HL-60 (cell line): ENCODE data around the gene ANKDD1B.

Experiments used
- DNase-seq, 2 experiments: peaks; one replicate each; pipeline ENCODE4 v3.0.0-alpha.2; 2010 to 2020; ENCODE audit warnings: low read depth in 1 of 2, low spot score in 1 of 2
- H3K27ac ChIP-seq: fragments of 250-450 bp; sonication (Bioruptor Pico); replicated peaks from 2 replicates; pipeline ENCODE4 v1.5.1; 2020; ENCODE audit warnings: mild to moderate bottlenecking, moderate library complexity
- H3K27me3 ChIP-seq: fragments of 250-450 bp; sonication (Bioruptor Pico); 2 replicates; pipeline ENCODE4 v1.5.1; 2021; ENCODE audit warnings: mild to moderate bottlenecking, moderate library complexity; ENCODE audit not compliant: insufficient read depth, poor library complexity, severe bottlenecking
- H3K4me3 ChIP-seq: replicated peaks from 2 replicates; pipeline ENCODE4 v1.5.1; 2011; ENCODE audit warnings: mild to moderate bottlenecking, control low read depth, low read length; ENCODE audit not compliant: insufficient read depth
- CTCF ChIP-seq: IDR thresholded peaks from one replicate; pipeline ENCODE4 v1.5.1; 2011; ENCODE audit warnings: low read length, control low read depth, inconsistent platforms; ENCODE audit not compliant: insufficient read depth
- GABPA ChIP-seq: IDR thresholded peaks from 2 replicates; pipeline ENCODE4 v1.6.1; 2012; ENCODE audit warnings: low read depth
- POLR2AphosphoS5 ChIP-seq: IDR thresholded peaks from 2 replicates; pipeline ENCODE4 v1.6.1; 2012; ENCODE audit warnings: low read depth
- REST ChIP-seq: IDR thresholded peaks from 2 replicates; pipeline ENCODE4 v1.6.1; 2012; ENCODE audit warnings: low read depth; ENCODE audit not compliant: insufficient replicate concordance
- SPI1 ChIP-seq: IDR thresholded peaks from 2 replicates; pipeline ENCODE4 v1.6.1; 2012; ENCODE audit warnings: low read depth, mild to moderate bottlenecking, borderline replicate concordance

Gene ANKDD1B

GRCh38 chr5:75588666-75589065 lies 22.6 kb upstream of the ANKDD1B start:
- Histone ChIP-seq H3K4me3 (no peak overlapping the region), H3K27me3 (no peaks in the 10 kb centered on the region), H3K27ac (no peak overlapping the region)
- no peak for DNase-seq
- TF ChIP-seq POLR2AphosphoS5: no peak

- DNase-seq: no peak
- Histone ChIP-seq H3K4me3 (no peak overlapping the region), H3K27me3 (no peaks in the 10 kb centered on the region), H3K27ac (no peak overlapping the region)
- no peak for TF ChIP-seq CTCF
- no peak for TF ChIP-seq POLR2AphosphoS5
- no peak for TF ChIP-seq GABPA
- no peak for TF ChIP-seq SPI1
- no peak for TF ChIP-seq REST
Observed at GRCh38 chr5:75600535-75600934, 10.7 kb upstream of the ANKDD1B start.

GRCh38 chr5:75601567-75601966 lies 9.7 kb upstream of the ANKDD1B start:
- DNase-seq: no peak
- Histone ChIP-seq H3K4me3 (no peak overlapping the region), H3K27ac (no peak overlapping the region), H3K27me3 (no peaks in the 10 kb centered on the region)
- TF ChIP-seq SPI1 (no peak), POLR2AphosphoS5 (no peak), REST (no peak), GABPA (no peak), CTCF (no peak)

GRCh38 chr5:75601996-75602395 lies 9.3 kb upstream of the ANKDD1B start:
- no peak overlapping the region for H3K27ac ChIP-seq
- no peaks in the 10 kb centered on the region for H3K27me3 ChIP-seq
- no peak for TF ChIP-seq POLR2AphosphoS5
- no peak for TF ChIP-seq REST
- TF ChIP-seq GABPA: no peak
- TF ChIP-seq SPI1: no peak
- TF ChIP-seq CTCF: no peak
- DNase-seq: no peak
- no peak overlapping the region for H3K4me3 ChIP-seq
